Gastroesophageal sphincter (tissue), 4 donors: ENCODE results near the gene LPP. TPM values are rescaled to one million over a fixed set of nuclear protein-coding genes. Genes with fewer than 3 reads are reported as not detected.
"Not testable (repeated sequence)": the region's sequence is repeated elsewhere in the genome, so short reads cannot be mapped to it uniquely, and the experiment has no call there.

ENCODE experiments used
- ATAC-seq: fragments of 150-250 bp; one replicate; pipeline ENCODE4 v1.9.1; 2016; ENCODE audit warnings: mild to moderate bottlenecking, moderate library complexity
- H3K27ac ChIP-seq, 4 donors: fragments of 200-600 bp; sonication (generic) in 3 of 4; 1 replicate in 3 of 4; 2 replicates in 1 of 4; pipeline ENCODE4 v1.5.1; 2016 to 2019
- H3K27me3 ChIP-seq: fragments of 200-600 bp; sonication (generic); one replicate; pipeline ENCODE4 v1.5.1; 2019
- H3K36me3 ChIP-seq, 2 donors: fragments of 200-600 bp; sonication (generic); one replicate each; pipeline ENCODE4 v1.5.1; 2019; ENCODE audit warnings: control low read depth in 1 of 2
- H3K4me1 ChIP-seq, 3 donors: fragments of 200-600 bp; sonication (generic); 1 replicate in 2 of 3; 2 replicates in 1 of 3; pipeline ENCODE4 v1.5.1; 2016 to 2019; ENCODE audit warnings: control low read depth in 2 of 3
- H3K4me3 ChIP-seq, 2 donors: fragments of 200-600 bp; sonication (generic); one replicate each; pipeline ENCODE4 v1.5.1; 2019; ENCODE audit warnings: mild to moderate bottlenecking in 1 of 2, moderate library complexity in 1 of 2
- H3K9me3 ChIP-seq, 3 donors: fragments of 200-600 bp; sonication (generic); one replicate each; pipeline ENCODE4 v1.5.1; 2017 to 2019; ENCODE audit warnings: control low read depth in 2 of 3
- EP300 ChIP-seq: sonication (generic); formaldehyde crosslinking; IDR thresholded peaks from one replicate; pipeline ENCODE4 v1.6.1; 2017; ENCODE audit warnings: antibody characterized with exemption, mild to moderate bottlenecking
- POLR2A ChIP-seq, 2 donors: fragments of 450-650 bp; IDR thresholded peaks; one replicate each; pipeline ENCODE4 v1.6.1; 2017; ENCODE audit warnings: antibody characterized with exemption in 2 of 2, mild to moderate bottlenecking in 2 of 2, moderate library complexity in 1 of 2
- POLR2AphosphoS5 ChIP-seq: sonication (generic); formaldehyde crosslinking; IDR thresholded peaks from one replicate; pipeline ENCODE4 v1.6.1; 2017; ENCODE audit warnings: antibody characterized with exemption
- WGBS, 2 donors: methylation state at CpG; one replicate each; pipeline ENCODE4 v1.1.5; 2018; ENCODE audit warnings: low coverage in 1 of 2; 5-methylcytosine and 5-hydroxymethylcytosine counted together
- total RNA-seq, 4 donors: library from RNA; depleted of rRNA; stranded (reverse); fragments of >200 nt; gene quantifications; one replicate each; pipeline ENCODE4 v1.1.0, GENCODE V29; 2016
- TF ChIP-seq, protein P1 (sequence below), 4 experiments: fragments of 200-600 bp in 2 of 4; fragments of 450-650 bp in 2 of 4; sonication (generic) in 1 of 4; IDR thresholded peaks; one replicate each; pipeline ENCODE4 v1.5.1; 2017 to 2019; ENCODE audit warnings: antibody characterized with exemption in 4 of 4, mild to moderate bottlenecking in 2 of 4, moderate library complexity in 2 of 4

Gene LPP
- total RNA-seq, 4 donors from 2014 or later: 1,243 to 2,297 (median 2,164) TPM

DNA sequence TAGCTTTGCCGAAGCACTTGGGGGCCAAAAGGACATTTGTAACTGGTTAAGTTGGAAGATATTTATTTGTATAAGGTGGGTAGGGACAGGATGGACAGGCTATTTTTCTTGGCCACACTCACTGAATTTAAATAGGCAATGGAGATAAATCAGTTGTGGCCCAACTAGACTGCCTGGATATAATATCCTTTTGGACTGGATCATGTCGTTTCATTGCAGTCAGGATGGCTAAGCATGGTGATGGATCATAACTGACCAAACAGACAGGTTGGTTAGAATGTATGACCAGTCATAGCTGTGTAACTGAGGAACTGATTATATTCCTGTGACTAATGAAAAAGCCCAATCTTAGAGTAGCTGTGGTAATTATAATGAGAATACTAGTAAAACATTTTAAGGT, 284.0 kb downstream of the LPP start:
- no peak overlapping the region for H3K4me3 ChIP-seq
- no peaks in the 10 kb centered on the region for H3K27me3 ChIP-seq
- H3K36me3 ChIP-seq: peaks cover 0 to 15% of the 10 kb centered on the region in 2 donors
- no peaks in the 10 kb centered on the region for H3K9me3 ChIP-seq
- H3K27ac ChIP-seq: peak overlapping the region in 1 of 4 donors; percentile 9
- peaks cover 7 to 77% (median 10%) of the 10 kb centered on the region in 3 donors for H3K4me1 ChIP-seq
- ATAC-seq: no peak
- 50 to 63% methylated on average over 2 of the region's 2 CpGs for WGBS, 2 donors
- TF ChIP-seq POLR2AphosphoS5 (no peak), EP300 (no peak), POLR2A (IDR thresholded peaks at IDR 0.05) (no peak)
- TF ChIP-seq, protein P1, sequence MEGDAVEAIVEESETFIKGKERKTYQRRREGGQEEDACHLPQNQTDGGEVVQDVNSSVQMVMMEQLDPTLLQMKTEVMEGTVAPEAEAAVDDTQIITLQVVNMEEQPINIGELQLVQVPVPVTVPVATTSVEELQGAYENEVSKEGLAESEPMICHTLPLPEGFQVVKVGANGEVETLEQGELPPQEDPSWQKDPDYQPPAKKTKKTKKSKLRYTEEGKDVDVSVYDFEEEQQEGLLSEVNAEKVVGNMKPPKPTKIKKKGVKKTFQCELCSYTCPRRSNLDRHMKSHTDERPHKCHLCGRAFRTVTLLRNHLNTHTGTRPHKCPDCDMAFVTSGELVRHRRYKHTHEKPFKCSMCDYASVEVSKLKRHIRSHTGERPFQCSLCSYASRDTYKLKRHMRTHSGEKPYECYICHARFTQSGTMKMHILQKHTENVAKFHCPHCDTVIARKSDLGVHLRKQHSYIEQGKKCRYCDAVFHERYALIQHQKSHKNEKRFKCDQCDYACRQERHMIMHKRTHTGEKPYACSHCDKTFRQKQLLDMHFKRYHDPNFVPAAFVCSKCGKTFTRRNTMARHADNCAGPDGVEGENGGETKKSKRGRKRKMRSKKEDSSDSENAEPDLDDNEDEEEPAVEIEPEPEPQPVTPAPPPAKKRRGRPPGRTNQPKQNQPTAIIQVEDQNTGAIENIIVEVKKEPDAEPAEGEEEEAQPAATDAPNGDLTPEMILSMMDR (IDR thresholded peaks at IDR 0.05): no peak

DNA sequence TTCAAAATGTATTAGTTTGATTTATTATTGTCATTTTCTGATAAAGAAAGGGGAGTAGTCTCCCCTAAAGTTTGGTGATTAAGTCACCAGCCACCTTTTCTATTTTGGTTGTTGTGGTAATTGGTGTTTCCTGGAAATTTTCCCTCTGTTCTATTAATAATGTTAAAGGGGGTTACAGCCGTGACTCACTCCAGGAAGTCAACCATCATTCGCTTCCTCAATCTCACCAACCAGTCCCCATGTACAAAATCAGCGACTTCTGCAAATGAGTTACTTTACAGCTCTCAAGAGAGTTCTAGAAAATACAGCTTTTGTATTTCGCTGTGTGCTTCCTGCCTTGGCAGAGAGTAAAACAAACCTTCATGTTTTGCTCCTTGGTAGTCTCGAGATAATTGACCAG, 285.1 kb downstream of the LPP start:
- H3K27ac ChIP-seq: peak overlapping the region in 3 of 4 donors; percentile 11 to 49 (median 39)

DNA sequence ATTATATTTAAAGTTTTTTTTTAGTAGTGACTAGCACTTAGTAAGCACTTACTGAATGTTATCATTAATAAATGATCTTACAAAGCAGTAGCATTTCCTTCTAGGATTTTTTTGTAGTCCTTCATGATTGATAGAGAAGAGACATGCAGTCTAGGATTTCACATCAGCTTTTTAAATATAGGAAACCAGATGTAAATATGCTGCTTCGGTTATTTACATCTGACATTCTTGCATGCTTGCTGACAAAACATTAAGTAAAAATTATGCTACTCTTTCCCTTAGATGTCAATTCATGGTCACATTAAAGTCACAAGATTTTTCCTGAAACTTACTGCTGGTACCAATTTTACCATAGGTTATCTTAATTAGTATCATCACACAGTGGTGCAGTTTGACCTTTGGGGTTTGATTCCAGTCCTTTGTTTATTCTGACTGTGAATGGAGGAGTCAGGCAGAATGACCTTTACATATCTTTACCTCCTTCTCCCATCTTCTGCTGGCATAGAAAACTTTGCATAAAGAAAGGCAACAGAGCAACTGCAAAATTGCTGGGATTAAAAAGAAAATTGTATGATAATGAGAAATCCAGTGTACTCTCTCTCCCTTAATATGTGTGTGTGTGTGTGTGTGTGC, 286.5 kb downstream of the LPP start:
- H3K9me3 ChIP-seq: no peaks in the 10 kb centered on the region
- no peak overlapping the region for H3K4me3 ChIP-seq
- ATAC-seq: no peak
- TF ChIP-seq POLR2AphosphoS5 (no peak), POLR2A (IDR thresholded peaks at IDR 0.05) (no peak)
- TF ChIP-seq, protein P1 (IDR thresholded peaks at IDR 0.05): no peak
- WGBS, 2 donors: 33 to 92% methylated on average over 1 of the region's 1 CpG
- H3K27ac ChIP-seq: no peak overlapping the region
- peaks cover 0 to 21% of the 10 kb centered on the region in 2 donors for H3K36me3 ChIP-seq
- no peaks in the 10 kb centered on the region for H3K27me3 ChIP-seq
- H3K4me1 ChIP-seq: peaks cover 0 to 53% (median 4%) of the 10 kb centered on the region in 3 donors

More for the DNA sequence above, 285.1 kb downstream of the LPP start:
- WGBS, 2 donors: 60 to 69% methylated on average over 5 of the region's 5 CpGs
- Histone ChIP-seq H3K4me1 (peaks cover 2 to 65% (median 4%) of the 10 kb centered on the region in 3 donors), H3K4me3 (no peak overlapping the region), H3K36me3 (peaks cover 0 to 21% of the 10 kb centered on the region in 2 donors), H3K27me3 (no peaks in the 10 kb centered on the region), H3K9me3 (no peaks in the 10 kb centered on the region)
- peak; percentile 58 for ATAC-seq
- TF ChIP-seq POLR2AphosphoS5 (peak; percentile 24), POLR2A (IDR thresholded peaks at IDR 0.05) (no peak), EP300 (no peak)
- TF ChIP-seq, protein P1 (IDR thresholded peaks at IDR 0.05): no peak

DNA sequence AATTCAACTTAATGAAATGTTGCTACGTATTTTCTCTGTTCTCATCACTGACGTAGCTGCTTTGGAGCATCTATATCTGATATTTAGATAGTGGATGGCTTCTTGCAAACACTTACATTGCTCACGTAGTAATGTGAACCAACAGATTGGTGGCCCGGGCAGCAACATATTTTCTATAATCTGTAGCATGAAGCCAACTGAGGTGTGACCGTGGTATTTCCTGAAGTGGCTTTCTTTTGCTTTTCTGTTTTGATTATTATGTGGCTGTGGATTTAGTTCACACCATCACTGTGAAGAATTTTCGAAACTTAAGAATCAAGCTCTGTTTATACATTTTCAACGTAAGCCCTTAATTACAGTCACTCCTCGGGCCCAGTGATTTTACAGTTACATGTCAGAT, 288.5 kb downstream of the LPP start:
- TF ChIP-seq POLR2AphosphoS5: no peak
- TF ChIP-seq EP300: no peak
- no peak for TF ChIP-seq POLR2A (IDR thresholded peaks at IDR 0.05)
- TF ChIP-seq, protein P1 (IDR thresholded peaks at IDR 0.05): no peak
- Histone ChIP-seq H3K4me3 (no peak overlapping the region), H3K27me3 (no peaks in the 10 kb centered on the region), H3K27ac (no peak overlapping the region), H3K36me3 (peaks cover 0 to 17% of the 10 kb centered on the region in 2 donors), H3K4me1 (peaks cover 0 to 33% (median 3%) of the 10 kb centered on the region in 3 donors), H3K9me3 (no peaks in the 10 kb centered on the region)
- no peak for ATAC-seq
- 73 to 79% methylated on average over 8 of the region's 8 CpGs for WGBS, 2 donors

DNA sequence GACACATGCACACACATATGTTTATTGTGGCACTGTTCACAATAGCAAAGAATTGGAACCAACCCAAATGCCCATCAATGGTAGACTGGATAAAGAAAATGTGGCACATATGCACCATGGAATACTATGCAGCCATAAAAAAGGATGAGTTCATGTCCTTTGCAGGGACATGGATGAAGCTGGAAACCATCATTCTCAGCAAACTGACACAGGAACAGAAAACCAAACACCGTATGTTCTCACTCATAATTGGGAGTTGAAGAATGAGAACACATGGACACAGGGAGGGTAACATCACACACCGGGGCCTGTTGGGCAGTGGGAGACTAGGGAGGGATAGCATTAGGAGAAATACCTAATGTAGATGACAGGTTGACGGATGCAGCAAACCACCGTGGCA, 291.2 kb downstream of the LPP start:
- peaks cover 0 to 15% (median 0%) of the 10 kb centered on the region in 3 donors for H3K4me1 ChIP-seq
- WGBS, 2 donors: 93 to 94% methylated on average over 4 of the region's 4 CpGs
- H3K36me3 ChIP-seq: peaks cover 0 to 17% of the 10 kb centered on the region in 2 donors
- not testable (repeated sequence) for H3K9me3 ChIP-seq, H3K4me3 ChIP-seq, H3K27me3 ChIP-seq, H3K27ac ChIP-seq, ATAC-seq
- TF ChIP-seq POLR2AphosphoS5: peak; percentile 52
